NCI-H345 (cell line): Measurements from ENCODE around the gene ARPC2.
"Not testable (repeated sequence)": the region's sequence is repeated elsewhere in the genome, so short reads cannot be mapped to it uniquely, and the experiment has no call there.

Experiments
- DNase-seq: peaks from one replicate; lab custom pipeline; 2025; lab: John Stamatoyannopoulos, UW

Gene ARPC2

DNA sequence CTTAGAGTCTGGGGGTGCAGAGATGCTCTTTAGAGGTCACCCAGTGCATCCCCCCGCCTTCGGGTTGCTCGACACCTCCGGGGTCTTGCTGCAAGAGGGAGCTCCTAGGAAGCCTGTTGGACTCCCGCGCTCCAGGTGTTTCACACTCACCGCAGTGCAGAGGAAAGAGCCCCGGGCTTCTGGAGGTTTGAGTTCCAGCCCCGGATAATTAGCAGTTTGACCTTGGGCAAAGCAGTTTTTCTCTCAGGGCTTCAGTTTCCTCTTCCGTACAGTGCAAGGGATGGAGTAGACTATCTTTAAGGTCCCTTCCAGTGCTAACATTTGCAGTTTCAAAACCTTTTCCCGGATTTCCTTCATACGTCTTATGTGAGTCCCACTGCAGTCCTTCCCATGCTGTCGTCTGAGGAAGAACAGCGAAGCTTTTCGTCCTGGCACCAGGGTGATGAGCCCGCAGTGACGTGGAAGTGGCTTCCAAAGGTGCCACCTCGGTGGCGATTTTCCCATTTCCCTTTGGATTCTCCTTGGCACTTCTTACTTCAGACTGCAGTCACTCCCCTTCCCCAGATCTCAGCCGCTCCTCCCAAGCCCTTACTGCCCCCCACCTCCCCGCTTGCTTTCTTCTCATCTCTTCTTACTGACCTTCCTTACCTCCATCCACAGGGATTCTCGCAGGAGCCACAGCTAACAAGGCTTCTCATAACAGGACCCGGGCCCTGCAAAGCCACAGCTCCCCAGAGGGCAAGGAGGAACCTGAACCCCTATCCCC, 53.9 kb downstream of the ARPC2 start:
- peak; percentile 39 for DNase-seq

DNA sequence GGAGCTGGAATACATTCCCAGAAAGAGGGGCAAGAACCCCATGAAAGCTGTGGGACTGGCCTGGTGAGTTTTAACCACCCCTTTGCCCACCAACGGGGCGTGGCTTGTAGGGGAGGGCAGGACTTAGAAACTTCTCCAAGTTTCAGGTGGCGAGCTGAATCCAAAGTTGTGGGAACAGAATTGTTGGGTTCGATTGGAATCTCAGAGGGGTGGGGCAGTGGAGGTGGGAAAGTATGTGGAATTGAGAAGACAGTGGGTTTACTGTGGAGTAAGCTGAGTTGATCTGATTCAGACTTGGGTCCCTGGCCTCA, 54.5 kb downstream of the ARPC2 start:
- DNase-seq, result no peak

DNA sequence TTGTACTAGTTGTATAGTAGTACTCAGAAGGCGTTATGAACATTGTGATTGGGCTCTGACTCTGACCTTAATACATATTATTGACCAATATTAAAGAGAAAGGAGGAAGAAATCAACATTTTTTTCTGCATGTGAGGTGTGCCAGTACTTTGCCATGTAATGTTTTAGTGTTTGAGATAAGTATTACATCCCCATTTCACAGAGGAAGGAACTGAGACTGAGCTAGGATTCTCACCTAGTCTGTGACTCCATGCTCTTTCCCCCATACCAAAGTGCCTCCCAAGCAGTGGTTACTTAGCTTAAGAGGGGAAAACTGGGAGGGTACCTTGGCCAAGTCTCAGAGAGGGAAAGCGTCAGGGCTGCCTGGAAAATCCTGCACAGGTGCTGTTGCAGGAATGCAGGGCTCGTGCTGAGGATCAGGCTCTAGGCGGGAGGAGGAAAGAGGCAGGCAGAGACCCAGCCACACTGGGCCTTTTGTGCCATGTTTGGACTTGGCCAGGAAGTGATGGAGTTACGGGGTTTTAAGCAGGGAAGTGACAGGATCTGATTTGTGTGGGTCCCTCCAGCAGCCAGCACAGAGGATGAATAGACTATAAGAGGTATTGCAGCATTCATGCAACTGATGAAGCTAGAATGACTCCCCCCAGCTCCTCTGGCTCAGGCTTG, 55.0 kb downstream of the ARPC2 start:
- no peak for DNase-seq

DNA sequence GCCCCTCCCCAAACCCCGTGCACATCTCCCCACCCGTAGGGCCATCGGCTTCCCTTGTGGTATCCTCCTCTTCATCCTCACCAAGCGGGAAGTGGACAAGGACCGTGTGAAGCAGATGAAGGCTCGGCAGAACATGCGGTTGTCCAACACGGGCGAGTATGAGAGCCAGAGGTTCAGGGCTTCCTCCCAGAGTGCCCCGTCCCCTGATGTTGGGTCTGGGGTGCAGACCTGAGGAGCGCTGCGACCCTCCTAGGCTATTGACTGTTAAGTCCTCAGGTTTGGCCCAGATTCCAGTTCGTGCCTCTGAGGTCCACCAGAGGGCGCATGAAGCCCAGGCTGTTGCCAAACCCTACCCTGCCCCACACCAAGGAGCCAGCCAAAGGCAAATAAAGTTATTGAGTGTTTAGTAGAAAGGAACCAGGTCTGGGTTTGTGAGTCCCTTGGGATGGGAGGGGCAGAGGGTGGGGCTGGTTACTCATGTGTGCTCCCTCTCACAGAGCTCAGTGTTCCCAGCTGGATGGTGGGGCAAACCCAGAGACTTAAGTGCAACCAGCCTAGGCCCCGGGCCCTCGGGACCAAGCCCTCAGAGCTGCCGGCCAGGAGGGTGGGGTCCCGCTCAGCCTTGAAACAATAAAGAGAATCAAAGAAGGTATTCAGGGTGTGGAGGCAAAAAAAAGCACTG, 55.7 kb downstream of the ARPC2 start:
- peak; percentile 76 for DNase-seq

DNA sequence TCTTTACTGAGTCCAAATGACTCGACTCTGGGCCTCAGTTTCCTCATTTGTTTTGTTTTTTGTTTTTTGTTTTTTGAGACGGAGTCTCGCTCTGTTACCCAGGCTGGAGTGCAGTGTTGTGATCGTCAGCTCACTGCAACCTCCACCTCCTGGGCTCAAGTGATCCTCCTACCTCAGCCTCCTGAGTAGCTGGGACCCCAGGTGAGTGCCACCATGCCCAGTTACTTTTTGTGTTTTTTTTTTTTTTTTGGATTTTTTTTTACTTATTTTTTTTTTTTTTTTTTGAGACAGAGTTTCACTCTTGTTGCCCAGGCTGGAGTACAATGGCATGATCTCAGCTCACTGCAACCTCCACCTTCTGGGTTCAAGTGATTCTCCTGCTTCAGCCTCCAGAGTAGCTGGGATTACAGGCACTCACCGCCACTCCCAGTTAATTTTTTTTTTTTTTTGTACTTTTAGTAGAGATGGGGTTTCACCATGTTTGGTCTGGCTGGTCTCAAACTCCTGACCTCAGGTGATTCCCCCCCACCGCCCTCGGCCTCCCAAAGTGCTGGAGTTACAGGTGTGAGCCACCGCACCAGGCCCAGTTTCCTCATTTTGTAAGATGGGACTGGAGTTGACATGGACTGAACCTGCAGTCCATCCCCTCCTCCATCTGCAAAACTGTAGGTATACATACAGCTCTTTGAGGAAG, 56.4 kb downstream of the ARPC2 start:
- not testable (repeated sequence) for DNase-seq

DNA sequence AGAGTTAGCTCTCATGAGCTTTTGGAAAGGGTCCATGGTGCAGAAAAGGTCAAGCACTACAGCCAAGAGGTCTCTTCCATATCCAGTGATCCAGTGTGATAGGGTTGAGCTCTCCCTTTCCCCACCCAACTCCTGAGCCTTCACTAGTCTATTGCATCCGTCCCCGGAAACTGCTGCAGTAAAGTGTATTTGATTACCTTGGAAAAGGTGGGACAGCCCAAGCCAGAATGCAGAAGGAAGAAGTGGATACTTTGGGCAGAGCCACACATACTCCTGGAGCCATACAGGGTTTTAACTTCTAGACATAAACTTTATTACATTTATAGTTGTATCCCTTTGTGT, 56.9 kb downstream of the ARPC2 start:
- DNase-seq, result no peak

DNA sequence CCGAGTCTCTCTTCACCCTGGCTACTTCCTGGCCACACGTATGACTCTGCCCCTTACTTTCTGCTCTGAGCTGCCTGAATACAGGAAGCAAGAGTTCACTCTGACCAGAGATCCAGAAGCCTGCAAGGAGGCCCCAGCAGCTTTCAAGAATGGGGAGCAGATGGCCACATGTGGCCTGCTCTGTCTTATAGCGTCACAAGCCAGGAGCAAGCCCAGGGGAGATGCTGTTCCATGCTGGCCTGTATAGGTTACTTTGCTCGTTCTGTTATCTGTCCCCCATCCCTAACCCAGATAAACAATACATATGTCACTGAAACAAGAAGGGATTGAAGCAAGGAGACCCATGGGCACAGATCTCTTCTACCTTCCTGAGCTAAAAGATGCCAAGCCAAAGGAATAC, 57.6 kb downstream of the ARPC2 start:
- DNase-seq, result no peak

DNA sequence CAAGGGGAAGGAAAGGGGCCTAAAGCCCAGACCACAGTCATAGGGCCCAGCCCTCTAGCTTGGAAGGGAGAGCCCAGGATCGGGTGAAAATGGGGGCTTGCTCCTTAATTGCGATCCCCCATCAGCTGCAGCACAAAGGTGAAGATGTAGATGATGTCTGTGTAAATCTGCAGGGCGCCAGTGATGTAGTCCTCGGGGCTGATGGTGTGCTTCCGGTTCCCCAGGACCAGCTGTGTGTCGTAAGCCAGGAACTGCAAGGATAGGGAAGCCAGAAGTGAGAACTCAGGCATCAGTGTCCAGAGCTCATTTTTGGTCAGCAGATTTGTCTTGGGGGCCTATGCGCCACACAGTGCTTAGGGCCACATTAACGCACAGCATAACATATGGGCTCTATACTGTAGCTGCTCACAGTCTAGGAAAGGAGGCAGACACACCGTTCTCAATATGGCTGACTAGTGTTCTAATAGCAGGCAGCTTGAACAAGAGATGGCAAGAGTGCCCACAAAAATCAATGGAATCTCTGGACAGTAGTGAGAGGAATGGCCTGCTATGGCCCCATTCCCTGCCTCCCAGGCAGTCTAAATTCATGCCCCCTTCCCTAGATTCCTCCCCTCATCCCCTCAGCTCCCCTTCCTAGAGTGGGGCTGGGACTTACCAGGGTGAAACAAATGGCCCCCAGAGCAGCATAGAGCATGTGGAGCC, 58.5 kb downstream of the ARPC2 start:
- no peak for DNase-seq

DNA sequence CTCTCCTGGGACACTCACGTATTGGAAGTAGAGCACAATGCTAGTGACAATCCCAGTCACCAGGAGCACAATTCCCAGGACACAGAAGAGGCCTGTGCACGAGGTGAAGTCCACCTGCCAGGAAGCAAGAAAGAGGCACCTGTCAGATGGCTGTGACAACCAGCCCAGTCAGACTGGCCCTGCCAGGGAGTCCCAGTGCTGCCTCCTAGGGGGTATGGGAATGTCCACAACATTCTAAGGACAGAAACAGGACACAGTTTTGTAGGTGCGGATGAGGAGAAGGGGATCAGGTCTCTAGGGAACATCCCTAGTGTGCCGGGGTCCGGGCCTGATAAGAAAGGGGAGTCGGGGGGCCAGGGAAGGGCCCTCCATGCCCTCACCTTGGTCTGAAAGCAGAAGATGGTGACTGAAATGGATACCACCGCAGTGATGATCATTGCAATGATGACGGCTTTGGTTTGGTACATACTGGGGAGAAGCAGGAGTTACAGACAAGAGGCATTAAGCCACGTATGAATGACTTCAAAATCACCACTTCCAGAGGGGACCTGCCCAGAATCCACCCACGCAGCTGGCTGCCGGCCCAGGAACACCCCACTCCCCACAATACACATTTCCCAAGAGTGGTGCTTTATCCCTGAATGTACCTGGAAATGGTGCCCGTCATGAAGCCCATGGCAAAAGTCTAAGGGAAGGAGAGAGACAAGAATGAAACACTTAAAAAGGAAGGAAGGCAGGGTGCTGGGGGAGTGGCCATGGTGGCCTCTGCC, 60.2 kb downstream of the ARPC2 start:
- DNase-seq, result no peak

DNA sequence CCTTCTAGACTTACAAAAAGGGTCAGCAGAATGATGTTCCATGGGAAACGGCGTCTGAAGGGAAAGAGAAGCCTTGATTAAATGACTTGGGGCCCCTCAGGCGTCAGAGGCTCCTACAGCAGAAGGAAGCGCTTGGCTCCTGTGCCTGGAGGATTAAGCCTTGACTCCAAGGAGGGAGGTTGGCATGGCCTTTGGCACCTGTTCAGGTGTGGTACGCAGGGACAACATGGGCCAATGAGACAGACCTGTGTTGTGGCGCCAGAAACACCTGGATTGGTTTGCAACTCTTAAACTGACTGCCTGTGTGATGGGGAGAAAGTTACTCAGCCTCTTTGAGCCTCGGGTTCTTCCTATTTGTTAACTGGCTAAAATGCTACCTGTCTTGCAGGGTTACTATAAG, 60.9 kb downstream of the ARPC2 start:
- no peak for DNase-seq

DNA sequence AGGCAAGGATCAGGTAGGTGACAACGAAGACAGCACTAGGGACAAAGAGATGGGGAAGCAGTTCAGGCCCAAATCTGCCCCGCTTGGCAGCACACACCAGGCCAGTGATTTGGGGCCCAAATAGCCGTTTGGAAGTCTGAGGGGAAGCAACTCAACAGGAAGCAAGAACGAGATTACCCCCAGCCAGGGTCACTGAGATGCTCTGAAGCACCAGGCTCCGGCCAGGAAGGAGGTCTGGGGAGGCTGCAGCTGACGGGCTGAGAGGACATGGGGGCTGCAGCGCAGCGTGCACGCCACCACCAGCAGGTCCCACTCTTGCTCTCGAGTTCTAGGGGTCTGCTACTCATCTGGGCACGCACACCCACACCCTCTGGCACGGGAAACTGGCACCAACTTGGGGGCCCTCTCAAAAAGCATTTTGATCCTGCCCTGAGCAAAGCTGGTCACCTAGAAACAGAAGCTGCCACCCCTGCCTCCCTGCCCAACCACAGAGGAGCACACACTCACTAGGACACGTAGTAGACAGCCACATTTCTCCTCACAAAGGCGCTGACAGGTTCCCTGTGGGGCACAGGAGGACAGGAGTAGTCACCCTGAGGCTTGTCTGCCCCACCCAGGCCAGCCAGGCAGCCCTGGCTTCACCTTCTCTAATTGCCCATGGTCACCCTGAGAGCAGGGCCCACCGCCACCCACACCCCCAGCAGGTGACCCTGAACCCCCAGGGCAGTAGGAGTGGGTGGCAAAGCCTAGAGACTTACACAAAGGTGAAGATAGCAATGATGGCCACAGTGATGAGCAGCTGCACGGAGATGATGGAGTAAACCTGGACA, 61.8 kb downstream of the ARPC2 start:
- DNase-seq, result no peak

DNA sequence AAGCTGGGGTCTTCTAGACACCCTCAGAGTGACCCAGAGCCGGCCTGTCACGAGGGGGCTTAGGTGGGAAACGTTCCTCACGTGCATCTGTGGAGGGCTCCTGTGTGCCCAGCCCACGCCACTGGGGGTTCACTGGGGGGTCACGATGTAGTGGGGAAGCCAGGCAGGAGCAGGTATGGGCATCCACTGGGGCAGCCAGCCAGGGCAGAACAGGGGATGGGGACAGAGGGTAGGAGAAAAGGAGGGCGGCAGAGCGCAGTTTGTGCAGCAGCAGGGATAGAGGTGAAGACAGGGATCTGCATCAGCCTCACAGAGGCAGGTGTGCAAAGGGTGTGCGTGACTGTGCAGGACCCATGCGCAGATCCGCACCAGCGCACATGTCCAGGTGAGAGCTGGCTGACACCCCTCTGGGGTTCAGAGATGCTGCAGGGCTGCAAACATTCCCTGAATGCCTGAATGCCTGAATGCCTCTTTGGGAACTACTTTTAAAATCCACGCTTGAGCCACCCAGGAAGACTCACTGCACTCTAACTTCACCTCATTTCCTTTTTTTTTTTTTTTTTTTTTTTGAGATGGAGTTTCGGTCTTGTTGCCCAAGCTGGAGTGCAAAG, 63.4 kb downstream of the ARPC2 start:
- DNase-seq, result no peak

DNA sequence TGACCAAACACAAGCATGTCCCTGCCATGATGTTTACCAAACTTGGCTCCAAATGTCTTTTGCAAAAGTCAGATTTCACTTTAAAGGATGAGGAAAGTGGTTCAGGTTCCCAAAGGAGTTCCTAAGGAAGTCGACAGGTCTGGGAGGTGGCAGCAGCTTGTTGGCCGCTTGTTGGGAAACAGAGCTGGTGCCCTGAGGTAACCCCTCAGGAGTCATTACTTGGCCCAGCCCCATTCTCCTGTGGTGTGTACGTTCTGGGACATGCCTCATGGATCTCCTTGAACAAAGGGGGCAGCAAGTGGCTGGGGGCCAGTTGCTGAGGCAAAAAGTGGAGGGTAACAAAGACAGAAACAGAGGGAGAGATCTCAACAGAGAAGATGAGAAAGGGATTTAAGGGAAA, 64.5 kb downstream of the ARPC2 start:
- DNase-seq, result no peak

DNA sequence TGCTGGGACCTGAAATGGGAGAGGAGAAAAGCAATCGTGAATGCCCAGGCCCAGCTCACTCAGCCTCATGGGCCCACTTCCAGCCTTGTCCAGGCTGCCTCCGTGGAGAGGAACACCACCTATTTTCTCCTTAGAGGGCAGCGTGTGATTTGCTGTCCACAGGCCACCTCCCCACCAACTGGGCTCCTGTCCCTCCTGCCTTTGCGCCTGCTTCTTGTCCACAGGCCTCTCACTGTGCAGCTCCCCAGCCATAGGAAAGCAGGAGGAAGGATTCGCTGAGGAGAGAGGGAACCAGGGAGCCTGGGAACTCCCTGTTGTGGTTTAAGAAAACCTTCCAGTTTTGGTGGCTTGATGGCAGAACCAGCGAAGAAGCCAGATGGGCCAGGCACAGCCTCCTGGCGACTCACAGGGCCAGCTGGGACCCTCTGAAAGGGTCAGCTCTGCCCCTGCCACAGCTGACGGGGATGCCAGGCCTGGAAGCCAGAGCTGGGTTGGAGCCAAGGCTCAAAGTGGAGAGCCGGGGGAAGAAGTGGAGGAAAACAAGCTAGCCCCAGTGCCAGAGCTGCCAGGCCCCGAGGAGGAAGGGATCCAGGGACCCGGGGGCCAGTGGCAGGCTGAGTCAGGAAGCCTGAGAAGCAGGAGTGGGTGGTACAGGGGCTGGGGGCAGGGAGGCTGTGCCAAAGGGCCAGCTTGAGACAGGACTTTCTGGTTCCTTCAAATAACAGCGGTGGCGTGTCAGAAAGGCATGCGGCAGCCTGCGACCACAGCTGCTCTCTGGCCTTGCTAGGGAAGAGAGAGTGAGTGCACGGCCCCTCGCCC, 65.4 kb downstream of the ARPC2 start:
- DNase-seq, result no peak

DNA sequence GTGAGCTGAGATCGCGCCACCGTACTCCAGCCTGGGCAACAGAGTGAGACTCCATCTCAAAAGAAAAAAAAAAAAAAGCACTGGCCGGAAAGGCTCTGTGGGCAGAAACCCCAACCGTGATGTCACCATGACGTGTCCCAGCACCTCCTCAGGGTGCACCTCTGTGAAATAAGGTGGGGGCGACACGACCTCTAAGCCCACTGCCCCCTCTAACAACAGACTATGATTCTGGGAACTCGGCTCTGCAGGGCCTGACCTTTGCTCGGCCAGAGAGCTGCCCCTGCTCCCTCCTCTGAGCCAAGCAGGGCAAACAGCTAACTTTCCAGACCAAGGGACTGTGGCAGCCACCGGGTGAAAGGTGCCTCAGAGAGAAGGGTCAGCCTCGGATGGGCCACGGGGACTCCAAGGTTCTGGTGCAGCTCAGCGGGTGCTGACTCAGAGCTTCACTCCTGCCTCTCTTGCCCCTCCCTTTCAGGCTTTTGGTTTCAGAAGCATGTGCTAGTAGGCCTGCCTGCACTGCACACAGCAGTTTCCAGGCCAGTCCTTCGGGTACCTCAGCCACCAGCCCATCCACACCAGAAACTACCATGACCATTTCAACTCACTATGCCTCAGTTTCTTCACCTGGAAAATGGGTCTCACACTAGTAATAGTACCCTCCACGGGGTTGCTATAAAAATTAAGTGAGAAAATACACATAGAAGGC, 67.3 kb downstream of the ARPC2 start:
- DNase-seq, result no peak

DNA sequence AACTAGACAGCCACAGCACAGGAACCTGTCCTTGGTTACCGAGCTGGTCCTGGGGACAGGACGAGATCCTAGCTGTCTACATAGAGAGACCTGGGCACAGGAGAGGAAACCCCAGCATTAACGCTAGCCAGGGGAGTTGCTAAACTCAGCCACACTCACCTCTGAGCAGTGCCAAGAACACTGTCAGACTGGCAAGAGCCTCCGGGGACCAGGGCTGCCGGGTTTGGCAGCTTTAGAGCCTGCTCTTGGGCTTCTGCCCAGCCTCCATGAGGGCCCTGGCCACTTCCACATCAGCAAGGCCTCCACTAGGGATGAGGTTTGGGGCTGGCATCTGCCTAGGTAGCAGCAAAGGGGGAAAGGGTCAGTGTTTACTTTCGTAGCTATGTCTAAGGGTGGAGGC, 68.6 kb downstream of the ARPC2 start:
- no peak for DNase-seq

DNA sequence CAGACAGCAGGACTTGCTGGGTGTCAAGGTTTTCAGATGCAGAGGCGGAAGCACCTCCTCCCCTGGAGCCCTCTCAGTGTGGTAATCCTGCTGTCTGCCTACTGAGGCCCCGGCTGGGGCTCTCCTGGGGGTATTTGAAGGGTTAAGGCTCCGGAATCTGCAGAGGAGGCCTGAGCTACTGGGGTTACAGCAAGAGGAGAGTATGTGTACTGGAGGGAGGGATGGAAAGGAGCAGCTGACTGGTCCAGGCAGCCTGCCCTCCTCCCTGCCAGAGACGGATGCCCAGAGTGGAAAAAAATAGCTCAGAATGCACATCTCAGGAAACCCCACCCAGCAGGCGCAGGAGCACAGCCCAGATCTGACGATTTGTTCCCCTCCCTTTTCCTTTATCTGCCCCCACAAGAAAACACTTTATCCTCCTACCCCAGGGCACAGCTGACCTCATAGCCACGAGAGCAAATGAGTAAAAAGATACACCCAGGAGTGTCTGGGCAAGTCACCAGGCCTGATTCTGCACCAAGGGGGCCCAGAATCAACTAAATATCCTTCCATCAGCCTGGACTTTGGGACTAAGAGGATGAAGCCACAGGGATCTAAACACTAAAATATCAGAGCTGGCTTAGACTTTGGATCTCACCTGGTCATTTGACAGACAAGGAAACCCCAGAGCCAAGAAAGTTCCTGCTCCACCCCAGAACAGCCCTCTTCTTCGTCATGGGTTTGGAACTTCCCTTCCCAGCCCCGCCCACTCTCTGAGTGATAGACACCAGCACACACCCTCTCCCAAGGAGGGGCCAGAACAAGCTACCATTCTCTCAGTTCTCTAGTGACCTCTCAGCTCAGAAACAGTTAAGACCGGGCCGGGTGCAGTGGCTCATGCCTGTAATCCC, 69.8 kb downstream of the ARPC2 start:
- no peak for DNase-seq
